DMS79 (cell line): ENCODE results near the gene ZNF135.

ENCODE experiments used
- DNase-seq: peaks from one replicate; lab custom pipeline; 2025; lab: John Stamatoyannopoulos, UW

The ZNF135 gene

DNA sequence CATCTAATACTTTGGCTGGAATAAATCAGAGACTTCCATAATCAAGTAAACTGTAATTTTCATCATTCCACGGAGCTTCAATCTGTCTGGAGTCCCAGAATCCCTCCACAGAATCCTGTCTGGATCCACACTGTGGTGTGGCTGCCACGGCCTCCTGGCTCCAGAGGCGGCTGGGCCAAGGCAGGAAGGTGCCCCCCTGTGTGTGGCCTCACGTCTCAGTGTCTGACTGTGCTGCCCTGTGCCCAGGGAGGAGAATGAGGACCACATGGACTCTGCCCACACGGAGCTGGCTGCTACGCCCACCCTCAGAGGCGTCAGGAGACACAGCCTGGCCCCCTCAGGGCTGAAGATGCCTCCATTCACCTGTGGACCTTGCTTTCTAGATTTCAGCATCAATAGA is 12.2 kb upstream of the ZNF135 start:
- DNase-seq: no peak

- no peak for DNase-seq
Observed at GRCh38 chr19:58047672-58048071, 11.4 kb upstream of the ZNF135 start.

DNA sequence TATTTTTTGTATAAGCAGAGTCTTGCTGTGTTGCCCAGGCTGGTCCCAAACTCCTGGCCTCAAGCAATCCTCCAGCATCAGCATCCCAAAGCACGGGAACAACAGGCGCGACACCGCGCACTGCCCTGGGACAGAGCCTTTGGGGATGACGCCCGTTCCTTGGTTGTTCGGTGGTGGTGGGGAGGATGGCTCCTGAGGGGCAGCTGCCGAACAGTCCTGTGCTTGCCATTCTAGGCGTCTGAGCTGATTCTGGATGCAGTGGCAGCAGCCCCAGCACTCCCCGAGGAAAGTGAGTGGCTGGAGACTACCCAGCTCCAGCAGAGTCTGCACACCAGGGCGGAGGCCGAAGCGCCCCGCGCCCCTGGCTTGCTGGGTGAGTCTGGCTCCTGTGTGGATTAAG is 6.8 kb upstream of the ZNF135 start:
- DNase-seq: no peak

DNA sequence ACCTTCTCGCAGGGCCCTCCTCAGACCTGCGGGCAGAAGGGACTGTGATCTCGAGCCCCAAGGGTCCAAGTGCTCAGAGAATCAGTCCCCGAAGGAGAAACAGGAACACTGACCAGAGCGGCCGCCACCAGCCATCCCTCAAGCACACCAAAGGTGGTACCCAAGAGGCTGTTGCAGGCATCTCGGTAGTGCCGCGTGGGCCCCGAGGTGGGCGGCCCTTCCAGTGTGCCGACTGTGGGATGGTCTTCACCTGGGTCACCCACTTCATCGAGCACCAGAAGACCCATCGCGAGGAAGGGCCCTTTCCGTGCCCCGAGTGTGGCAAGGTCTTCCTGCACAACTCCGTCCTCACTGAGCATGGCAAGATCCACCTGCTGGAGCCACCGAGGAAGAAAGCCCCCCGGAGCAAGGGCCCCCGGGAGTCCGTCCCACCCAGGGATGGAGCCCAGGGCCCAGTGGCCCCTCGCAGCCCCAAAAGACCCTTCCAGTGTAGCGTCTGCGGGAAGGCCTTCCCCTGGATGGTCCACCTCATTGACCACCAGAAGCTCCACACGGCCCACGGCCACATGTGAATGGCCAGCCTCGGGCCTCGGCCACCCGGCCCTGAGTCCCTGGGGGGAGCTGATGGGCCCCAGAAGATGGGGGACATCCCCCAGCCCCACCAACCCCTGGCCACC is 5.5 kb upstream of the ZNF135 start:
- DNase-seq: no peak

GRCh38 chr19:58054901-58055874 is 3.9 kb upstream of the ZNF135 start:
- DNase-seq: no peak

DNA sequence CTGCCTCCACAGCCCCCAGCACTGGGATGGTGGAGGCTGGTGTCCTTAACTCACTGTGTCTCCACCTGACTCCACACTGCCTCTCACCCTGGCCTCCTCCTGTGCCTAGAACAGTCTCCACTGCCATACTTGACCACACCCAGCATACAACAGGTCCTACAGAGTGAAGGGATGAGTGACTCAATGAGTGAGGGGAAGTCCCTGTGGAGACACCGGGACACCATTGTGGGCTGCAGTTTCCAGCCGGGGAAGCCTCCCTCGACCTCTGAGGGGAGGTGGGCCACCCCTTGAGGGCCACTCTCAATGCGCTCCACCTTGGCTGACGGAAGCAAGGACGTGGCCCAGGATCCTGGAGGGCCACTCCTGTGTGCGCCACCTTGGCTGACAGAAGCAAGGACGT is 2.8 kb upstream of the ZNF135 start:
- DNase-seq: no peak

- no peak for DNase-seq
Observed at GRCh38 chr19:58056861-58057260, 2.2 kb upstream of the ZNF135 start.

- no peak for DNase-seq
Observed at GRCh38 chr19:58058467-58058866, 615 bp upstream of the ZNF135 start.

DNA sequence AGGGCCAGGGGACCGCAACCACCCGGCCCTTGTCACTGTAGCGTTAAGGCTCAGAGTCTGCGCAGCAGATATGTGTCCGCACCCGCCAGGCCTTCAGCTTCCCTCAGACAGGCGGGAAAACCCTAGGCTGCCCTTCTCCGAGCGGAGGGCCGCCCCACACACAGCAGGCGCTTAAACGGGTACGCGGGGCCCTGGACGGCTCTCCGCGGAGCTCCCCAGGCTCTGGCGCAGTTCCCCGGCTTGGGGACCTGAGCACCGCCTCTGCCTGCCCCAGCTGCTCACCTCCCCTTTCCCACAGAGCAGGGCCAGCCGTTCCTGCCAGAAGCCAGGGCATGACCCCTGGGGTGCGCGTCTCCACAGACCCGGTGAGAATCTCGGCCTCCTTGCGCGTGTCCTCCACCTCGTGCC is 593 bp downstream of the ZNF135 start:
- peak; percentile 70 for DNase-seq

GRCh38 chr19:58060231-58060630 is 1.1 kb downstream of the ZNF135 start:
- no peak for DNase-seq

- no peak for DNase-seq
Observed at GRCh38 chr19:58063712-58064111, 4.6 kb downstream of the ZNF135 start.

DNA sequence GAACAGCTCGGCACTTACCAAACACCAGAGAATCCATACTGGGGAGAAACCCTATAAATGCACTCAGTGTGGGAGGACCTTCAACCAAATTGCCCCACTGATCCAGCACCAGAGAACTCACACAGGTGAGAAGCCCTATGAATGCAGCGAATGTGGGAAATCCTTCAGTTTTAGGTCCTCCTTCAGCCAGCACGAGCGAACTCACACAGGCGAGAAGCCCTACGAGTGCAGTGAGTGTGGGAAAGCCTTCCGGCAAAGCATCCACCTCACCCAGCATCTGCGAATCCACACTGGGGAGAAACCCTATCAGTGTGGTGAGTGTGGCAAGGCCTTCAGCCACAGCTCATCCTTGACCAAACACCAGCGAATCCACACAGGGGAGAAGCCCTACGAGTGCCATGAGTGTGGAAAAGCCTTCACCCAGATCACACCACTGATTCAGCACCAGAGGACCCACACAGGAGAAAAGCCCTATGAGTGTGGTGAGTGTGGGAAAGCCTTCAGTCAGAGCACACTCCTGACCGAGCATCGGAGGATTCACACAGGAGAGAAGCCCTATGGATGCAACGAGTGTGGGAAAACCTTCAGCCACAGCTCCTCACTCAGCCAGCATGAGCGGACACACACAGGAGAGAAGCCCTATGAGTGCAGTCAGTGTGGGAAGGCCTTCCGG is 8.3 kb downstream of the ZNF135 start:
- DNase-seq: no peak

GRCh38 chr19:58079792-58080191 is 20.7 kb downstream of the ZNF135 start:
- DNase-seq: no peak

- DNase-seq: no peak
Observed at GRCh38 chr19:58083021-58083420, 23.9 kb downstream of the ZNF135 start.

GRCh38 chr19:58084596-58085347 is 25.7 kb downstream of the ZNF135 start:
- DNase-seq: no peak

- DNase-seq: no peak
Observed at GRCh38 chr19:58085348-58085875, 26.3 kb downstream of the ZNF135 start.

- no peak for DNase-seq
Observed at GRCh38 chr19:58086825-58087710, 28.0 kb downstream of the ZNF135 start.

- DNase-seq: no peak
Observed at GRCh38 chr19:58088521-58089052, 29.5 kb downstream of the ZNF135 start.

- no peak for DNase-seq
Observed at GRCh38 chr19:58089846-58090245, 30.8 kb downstream of the ZNF135 start.

DNA sequence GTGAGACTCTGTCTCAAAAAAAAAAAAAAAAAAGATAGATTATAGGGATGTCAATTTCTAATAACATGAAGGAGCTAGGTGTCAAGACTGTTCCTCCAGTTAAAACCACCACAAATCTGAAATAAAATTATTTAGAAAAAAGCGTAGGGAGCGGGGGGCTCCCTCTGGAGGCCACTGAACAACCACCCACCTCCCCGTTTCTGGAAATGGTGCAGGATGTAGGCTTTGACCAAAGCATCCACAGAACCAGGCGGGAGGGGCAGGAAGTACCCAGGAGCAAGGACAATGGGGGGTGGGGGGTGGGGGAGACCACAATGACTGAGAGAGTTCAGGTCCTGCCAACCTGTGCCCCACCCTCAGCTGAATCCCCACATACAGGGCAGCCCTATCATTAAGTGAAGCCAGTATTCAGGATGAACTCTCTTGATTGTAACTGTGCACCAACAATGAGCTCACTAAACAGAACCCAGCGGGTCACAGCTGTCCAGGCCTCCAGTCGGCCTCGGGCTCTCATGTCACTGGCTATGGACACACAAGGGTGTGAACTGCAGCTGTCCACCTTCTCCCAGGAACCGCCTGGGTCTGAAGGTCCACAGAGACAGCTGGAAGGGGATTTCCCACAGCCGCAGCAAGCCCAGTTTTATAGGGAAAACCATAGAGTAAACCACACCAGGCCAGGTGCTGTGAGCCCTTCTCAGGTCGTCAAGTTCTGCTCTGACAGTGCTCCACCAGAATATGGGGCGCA is 32.3 kb downstream of the ZNF135 start:
- no peak for DNase-seq
